Subcutaneous adipose tissue (tissue), 4 donors: ENCODE measurements around the gene CCDC150. TPM values are rescaled to one million over a fixed set of nuclear protein-coding genes. Genes with fewer than 3 reads are reported as not detected.

Experiments used
- CTCF ChIP-seq: fragments of 450-650 bp; IDR thresholded peaks from one replicate; pipeline ENCODE4 v1.5.1; 2016; ENCODE audit warnings: low read depth, mild to moderate bottlenecking, control low read depth, antibody characterized with exemption, moderate library complexity
- total RNA-seq, 4 donors: library from RNA; depleted of rRNA; stranded (reverse); fragments of >200 nt; gene quantifications; one replicate each; pipeline ENCODE4 v1.1.0, GENCODE V29; 2016

Gene CCDC150
- total RNA-seq, 4 donors from 2014 or later: 1.3 to 2.7 (median 2.5) TPM

- TF ChIP-seq CTCF: no peak
Observed at GRCh38 chr2:196609806-196610205, 29.7 kb upstream of the CCDC150 start.

GRCh38 chr2:196610796-196611195 is 28.7 kb upstream of the CCDC150 start:
- no peak for TF ChIP-seq CTCF

GRCh38 chr2:196613302-196613701 is 26.2 kb upstream of the CCDC150 start:
- no peak for TF ChIP-seq CTCF

GRCh38 chr2:196617430-196617829 is 22.1 kb upstream of the CCDC150 start:
- no peak for TF ChIP-seq CTCF

GRCh38 chr2:196618661-196619060 is 20.9 kb upstream of the CCDC150 start:
- no peak for TF ChIP-seq CTCF

GRCh38 chr2:196630531-196630930 is 9.0 kb upstream of the CCDC150 start:
- TF ChIP-seq CTCF: no peak

- no peak for TF ChIP-seq CTCF
Observed at GRCh38 chr2:196635156-196635555, 4.4 kb upstream of the CCDC150 start.
